Right cardiac atrium (tissue), 5 donors: ENCODE data around the gene VASH2. TPM values are rescaled to one million over a fixed set of nuclear protein-coding genes. Genes with fewer than 3 reads are reported as not detected.
A peak's percentile ranks its signal among the peaks of the same experiment; 100 is the strongest.
"Not testable (repeated sequence)": the region's sequence is repeated elsewhere in the genome, so short reads cannot be mapped to it uniquely, and the experiment has no call there.

ENCODE experiments used
- ATAC-seq, 2 donors: fragments of 200-7000 bp; cut with Tn5 transposase; one replicate each; pipeline versions ENCODE4 v1.8.0 to v1.9.1; 2020; ENCODE audit warnings: moderate library complexity in 2 of 2, mild to moderate bottlenecking in 1 of 2
- DNase-seq, 3 donors: peaks; one replicate each; pipeline ENCODE4 v3.0.0-alpha.2; 2020
- H3K27ac ChIP-seq: one replicate; pipeline ENCODE4 v1.5.1; 2013; ENCODE audit warnings: mild to moderate bottlenecking, low read length, control low read depth, moderate library complexity
- H3K27me3 ChIP-seq: one replicate; pipeline ENCODE4 v1.6.1; 2013; ENCODE audit not compliant: control insufficient read depth, insufficient read depth
- H3K4me1 ChIP-seq: one replicate; pipeline ENCODE4 v1.6.1; 2013; ENCODE audit warnings: low read length; ENCODE audit not compliant: control insufficient read depth, insufficient read depth
- H3K4me3 ChIP-seq: one replicate; pipeline ENCODE4 v1.5.1; 2013; ENCODE audit warnings: low read length, control low read depth
- H3K9me3 ChIP-seq: one replicate; pipeline ENCODE4 v1.6.1; 2013; ENCODE audit warnings: low read length; ENCODE audit not compliant: control insufficient read depth
- WGBS: extraction: QIAGEN DNeasy Blood & Tissue Kit; methylation state at CpG from one replicate; pipeline ENCODE4 v1.1.7; 2013; 5-methylcytosine and 5-hydroxymethylcytosine counted together
- intact Hi-C, 4 donors: fragments of 100-400 bp; cut with DNase I; formaldehyde crosslinking; loops; one replicate each; pipeline versions ENCODE4 v1.11.0 to v1.14.0; 2022 to 2023
- polyA plus RNA-seq: library from polyadenylated mRNA; stranded (reverse); fragments of 200-250 nt; gene quantifications from one replicate; pipeline ENCODE4 v1.2.3, GENCODE V29; 2013
- total RNA-seq, 4 donors: library from RNA; stranded (reverse); fragmentation: NEBNext Ultra II Directional; extraction: Animal tissue kit (Norgen Biotek cat#: 25700); gene quantifications; one replicate each; pipeline ENCODE4 v1.2.1, GENCODE V29; 2021
- donor health status: healthy with polysubstance abuse.
- donor health status: DM: no; HTN: yes; CAD: no.
- donor health status: DM: no; HTN: no; CAD: no.
- donor health status: DM: no; HTN: yes; CAD: no; lungs with severe emphysema.
- donor health status: DM: yes; HTN: yes; CAD: no.

Gene VASH2
- total and polyA plus RNA-seq, 5 donors, result 0.50 to 1.3 (median 1.0) TPM

- no peak for ATAC-seq
- intact Hi-C loops, result no loop called here
- no peak overlapping the region for H3K4me3 ChIP-seq
Measured at GRCh38 chr1:213008564-213008963, 58.2 kb downstream of the VASH2 start.

GRCh38 chr1:213014642-213015041 is 64.3 kb downstream of the VASH2 start:
- Histone ChIP-seq H3K4me1 (no peaks in the 10 kb centered on the region), H3K4me3 (peak overlapping the region; percentile 80), H3K9me3 (no peaks in the 10 kb centered on the region), H3K27me3 (no peaks in the 10 kb centered on the region), H3K27ac (no peak overlapping the region)
- intact Hi-C loops, result no loop called here
- 13% methylated on average over 7 of the region's 7 CpGs for WGBS
- DNase-seq, result no peak
- no peak for ATAC-seq

More at GRCh38 chr1:213008564-213008963, 58.2 kb downstream of the VASH2 start:
- Histone ChIP-seq H3K27me3 (no peaks in the 10 kb centered on the region), H3K4me1 (no peaks in the 10 kb centered on the region), H3K27ac (no peak overlapping the region), H3K9me3 (no peaks in the 10 kb centered on the region)
- 89% methylated on average over 2 of the region's 2 CpGs for WGBS
- no peak for DNase-seq

- intact Hi-C loops, result no loop called here
- peak within 1 kb of the TSS; percentile 80 for H3K4me3 ChIP-seq
- DNase-seq (peak; percentile 97 to 99 (median 98)), ATAC-seq (peak; percentile 99)
- no peaks in the 10 kb centered on the region for H3K9me3 ChIP-seq
- no peaks in the 10 kb centered on the region for H3K4me1 ChIP-seq
- no peaks in the 10 kb centered on the region for H3K27me3 ChIP-seq
- under 1% methylated on average over 66 of the region's 66 CpGs for WGBS
- H3K27ac ChIP-seq, result peak within 1 kb of the TSS; percentile 80
Measured at GRCh38 chr1:213015099-213016050, 65.0 kb downstream of the VASH2 start, which contains the start of gene ANGEL2. ANGEL2 (minus strand) TSS chr1:213015867; CDS start chr1:213015671, 196 bp downstream.

DNA sequence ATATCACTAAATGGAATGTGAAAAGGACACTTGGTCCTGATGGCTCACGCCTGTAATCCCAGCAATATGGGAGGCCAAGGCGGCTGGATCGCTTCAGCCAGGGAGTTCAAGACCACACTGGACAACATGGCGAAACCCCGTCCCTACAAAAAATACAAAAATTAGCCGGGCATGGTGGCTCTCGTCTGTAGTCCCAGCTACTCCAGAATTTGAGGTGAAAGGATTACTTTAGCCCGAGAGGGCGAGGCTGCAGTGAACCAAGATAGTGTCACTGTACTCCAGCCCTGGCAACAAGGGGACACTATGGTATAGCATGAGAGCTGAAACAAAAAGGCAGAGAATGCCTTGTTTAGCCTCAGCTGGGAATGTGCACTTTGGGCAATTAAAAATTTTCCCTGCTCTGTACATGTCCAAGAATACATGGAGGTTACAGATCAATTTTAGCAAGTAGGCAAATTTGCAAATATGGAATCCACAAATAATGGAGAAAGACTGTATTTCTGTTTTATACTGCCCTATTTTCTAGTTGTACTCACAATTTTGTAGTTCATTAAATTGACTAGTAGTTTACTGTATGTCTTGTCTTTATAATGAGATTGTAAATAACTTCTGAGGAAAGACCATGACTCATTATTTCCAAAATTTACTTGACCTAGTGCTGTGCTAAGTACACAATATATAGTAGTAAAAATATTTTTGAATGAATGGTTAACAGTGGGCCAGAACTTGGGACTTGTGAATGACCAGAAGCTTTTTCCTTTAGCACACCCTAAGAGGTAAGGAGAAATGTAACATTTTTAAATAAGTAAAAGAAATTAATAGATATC is 67.3 kb downstream of the VASH2 start:
- DNase-seq (no peak), ATAC-seq (no peak)
- Histone ChIP-seq H3K4me1 (no peaks in the 10 kb centered on the region), H3K4me3 (no peak overlapping the region), H3K27ac (no peak overlapping the region), H3K27me3 (no peaks in the 10 kb centered on the region), H3K9me3 (no peaks in the 10 kb centered on the region)
- intact Hi-C loops, result no loop called here
- 94% methylated on average over 9 of the region's 9 CpGs for WGBS

- Histone ChIP-seq H3K4me3 (no peak overlapping the region), H3K27ac (no peak overlapping the region), H3K27me3 (no peaks in the 10 kb centered on the region), H3K9me3 (no peaks in the 10 kb centered on the region), H3K4me1 (no peaks in the 10 kb centered on the region)
- 89% methylated on average over 4 of the region's 4 CpGs for WGBS
- intact Hi-C loops, result no loop called here
- ATAC-seq, result no peak
- no peak for DNase-seq
Measured at GRCh38 chr1:213019450-213019849, 69.1 kb downstream of the VASH2 start.

DNA sequence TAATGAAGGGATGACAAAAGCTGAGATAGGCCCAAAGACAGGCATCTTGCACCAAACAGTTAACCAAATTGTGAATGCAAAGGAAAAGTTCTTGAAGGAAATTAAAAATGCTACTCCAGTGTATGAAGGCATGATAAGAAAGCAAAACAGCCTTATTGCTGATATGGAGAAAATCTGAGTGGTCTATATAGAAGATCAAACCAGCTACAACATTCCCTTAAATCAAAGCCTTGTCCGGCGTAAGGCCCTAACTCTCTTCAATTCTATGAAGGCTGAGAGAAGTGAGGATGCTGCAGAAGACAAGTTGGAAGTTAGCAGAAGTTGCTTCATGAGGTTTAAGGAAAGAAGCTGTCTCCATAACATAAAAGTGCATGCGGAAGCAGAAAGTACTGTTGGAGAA is 69.7 kb downstream of the VASH2 start:
- no peaks in the 10 kb centered on the region for H3K9me3 ChIP-seq
- WGBS, result 97% methylated on average over 3 of the region's 3 CpGs
- no peak overlapping the region for H3K27ac ChIP-seq
- no peak overlapping the region for H3K4me3 ChIP-seq
- H3K27me3 ChIP-seq, result no peaks in the 10 kb centered on the region
- no peak for ATAC-seq
- no peaks in the 10 kb centered on the region for H3K4me1 ChIP-seq
- DNase-seq, result no peak
- intact Hi-C loops, result no loop called here

GRCh38 chr1:213027024-213027423 is 76.7 kb downstream of the VASH2 start:
- H3K4me1 ChIP-seq, H3K27me3 ChIP-seq, H3K9me3 ChIP-seq, intact Hi-C loops, H3K27ac ChIP-seq, DNase-seq, H3K4me3 ChIP-seq, ATAC-seq: not testable (repeated sequence)
- 82% methylated on average over 3 of the region's 3 CpGs for WGBS

- ATAC-seq (no peak), DNase-seq (no peak)
- Histone ChIP-seq H3K4me3 (no peak overlapping the region), H3K27me3 (no peaks in the 10 kb centered on the region), H3K27ac (no peak overlapping the region), H3K9me3 (no peaks in the 10 kb centered on the region), H3K4me1 (no peaks in the 10 kb centered on the region)
- intact Hi-C loops, result no loop called here
Measured at GRCh38 chr1:213032651-213033050, 82.3 kb downstream of the VASH2 start.

- Histone ChIP-seq H3K4me3 (no peak overlapping the region), H3K27me3 (no peaks in the 10 kb centered on the region), H3K27ac (no peak overlapping the region), H3K4me1 (no peaks in the 10 kb centered on the region), H3K9me3 (no peaks in the 10 kb centered on the region)
- ATAC-seq (no peak), DNase-seq (no peak)
- intact Hi-C loops, result no loop called here
- WGBS, result 98% methylated on average over 1 of the region's 1 CpG
Measured at GRCh38 chr1:213034713-213035112, 84.4 kb downstream of the VASH2 start.

- Histone ChIP-seq H3K27me3 (no peaks in the 10 kb centered on the region), H3K27ac (no peak overlapping the region), H3K9me3 (no peaks in the 10 kb centered on the region), H3K4me1 (no peaks in the 10 kb centered on the region), H3K4me3 (no peak overlapping the region)
- no peak for ATAC-seq
- intact Hi-C loops, result no loop called here
- WGBS, result 70% methylated on average over 2 of the region's 2 CpGs
- DNase-seq, result no peak
Measured at GRCh38 chr1:213035573-213035972, 85.2 kb downstream of the VASH2 start.
